Uterus (tissue), 2 donors: ENCODE data around the gene SERPINC1.

Source experiments
- CTCF ChIP-seq, 4 experiments: fragments of 200-600 bp in 2 of 4; fragments of 450-650 bp in 2 of 4; sonication (generic) in 2 of 4; IDR thresholded peaks; one replicate each; pipeline ENCODE4 v1.5.1; 2016 to 2019; ENCODE audit warnings: antibody characterized with exemption in 4 of 4, mild to moderate bottlenecking in 2 of 4, moderate library complexity in 1 of 4
- POLR2A ChIP-seq, 2 donors: fragments of 450-650 bp; IDR thresholded peaks; one replicate each; pipeline ENCODE4 v1.6.1; 2016; ENCODE audit warnings: antibody characterized with exemption in 2 of 2, mild to moderate bottlenecking in 1 of 2, moderate library complexity in 1 of 2

GRCh38 chr1:173876732-173877131, 40.4 kb downstream of the SERPINC1 start:
- TF ChIP-seq CTCF (IDR thresholded peaks at IDR 0.05): no peak
- no peak for TF ChIP-seq POLR2A (IDR thresholded peaks at IDR 0.05)
